Activated CD8-positive, alpha-beta memory T cell treated with anti-CD3 and anti-CD28 coated beads for 1 hour (primary cell): ENCODE measurements around the gene POLR3GL.

Source experiments
- DNase-seq, 2 donors: peaks; one replicate each; pipeline ENCODE4 v3.0.0-alpha.2; 2020; ENCODE audit warnings: low read depth in 1 of 2; ENCODE audit errors: extremely low read depth in 1 of 2

POLR3GL gene

DNA sequence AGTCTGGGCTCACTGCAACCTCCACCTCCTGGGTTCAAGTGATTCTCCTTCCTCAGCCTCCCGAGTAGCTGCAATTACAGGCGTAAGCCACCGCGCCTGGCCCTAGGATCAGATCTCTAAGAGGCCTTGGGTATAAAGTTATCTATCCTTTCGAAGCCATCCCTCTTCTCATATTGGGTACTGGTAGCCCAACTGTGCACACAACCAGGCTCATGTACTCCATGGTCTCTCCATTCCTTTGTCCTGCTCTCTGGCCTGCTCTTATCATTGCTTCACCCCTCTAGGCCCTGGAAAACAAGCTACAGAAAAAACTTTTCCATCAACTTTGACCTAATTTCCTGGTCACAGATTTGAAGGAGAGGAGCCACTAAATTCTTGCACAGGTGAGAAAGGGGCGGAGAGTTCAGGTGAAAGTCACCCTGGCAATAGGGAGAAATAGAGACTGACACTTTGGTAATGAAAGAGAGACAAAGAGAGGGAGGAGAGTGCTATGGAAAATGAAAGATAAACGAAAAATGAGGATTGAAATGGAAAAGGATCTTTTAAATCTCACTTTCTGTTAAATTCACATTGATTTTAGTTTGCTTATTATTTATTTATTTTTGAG is 25.9 kb downstream of the POLR3GL start:
- DNase-seq: no peak

DNA sequence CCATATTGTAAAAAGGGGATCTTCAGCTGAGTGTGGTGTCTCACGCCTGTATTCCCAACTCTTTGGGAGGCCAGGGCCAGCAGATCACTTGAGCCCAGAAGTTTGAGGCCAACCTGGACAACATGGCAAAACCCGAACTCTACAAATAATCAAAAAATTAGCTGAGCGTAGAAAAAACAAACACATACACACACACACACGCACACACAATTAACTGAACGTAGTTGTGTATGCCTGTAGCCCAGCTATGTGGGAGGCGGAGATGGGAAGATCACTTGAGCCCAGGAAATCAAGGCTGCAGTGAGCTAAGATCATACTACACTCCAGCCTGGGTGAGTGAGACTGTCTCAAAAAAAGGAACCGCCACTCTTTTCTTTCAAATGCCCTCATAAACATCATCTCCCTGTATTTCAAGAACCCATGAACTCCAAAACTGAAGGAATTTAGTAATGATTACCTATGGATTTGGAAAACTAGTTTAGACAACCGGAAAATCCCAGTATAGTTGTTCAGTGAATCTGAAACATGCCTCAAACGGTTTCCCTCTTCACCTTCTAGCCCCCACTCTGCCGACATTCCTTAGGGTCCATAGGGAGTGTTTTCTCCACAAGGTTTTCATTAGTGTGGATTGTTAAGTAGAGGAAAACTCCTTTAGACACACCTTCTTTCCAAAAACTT is 27.4 kb downstream of the POLR3GL start:
- DNase-seq: no peak

DNA sequence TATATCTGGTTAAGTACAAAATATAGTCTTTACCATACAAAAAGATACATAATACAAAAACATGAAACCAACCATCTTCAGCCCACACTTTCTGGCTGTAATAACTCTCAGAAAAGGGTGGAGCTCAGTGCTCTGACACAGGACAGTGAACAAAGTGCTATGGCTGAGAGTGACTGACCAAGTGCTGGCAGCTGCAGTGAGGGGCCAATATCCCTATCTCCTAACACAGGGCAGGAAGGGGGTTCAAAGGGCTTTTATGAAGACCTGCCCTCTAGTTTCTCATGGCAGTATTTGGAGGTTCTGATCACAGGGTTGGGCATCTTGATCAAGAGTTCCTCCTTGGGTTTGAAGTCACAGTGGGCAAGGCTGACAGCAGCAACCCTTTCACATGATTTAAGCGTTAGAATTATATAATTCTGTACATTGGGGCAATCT is 28.0 kb downstream of the POLR3GL start:
- DNase-seq: no peak

DNA sequence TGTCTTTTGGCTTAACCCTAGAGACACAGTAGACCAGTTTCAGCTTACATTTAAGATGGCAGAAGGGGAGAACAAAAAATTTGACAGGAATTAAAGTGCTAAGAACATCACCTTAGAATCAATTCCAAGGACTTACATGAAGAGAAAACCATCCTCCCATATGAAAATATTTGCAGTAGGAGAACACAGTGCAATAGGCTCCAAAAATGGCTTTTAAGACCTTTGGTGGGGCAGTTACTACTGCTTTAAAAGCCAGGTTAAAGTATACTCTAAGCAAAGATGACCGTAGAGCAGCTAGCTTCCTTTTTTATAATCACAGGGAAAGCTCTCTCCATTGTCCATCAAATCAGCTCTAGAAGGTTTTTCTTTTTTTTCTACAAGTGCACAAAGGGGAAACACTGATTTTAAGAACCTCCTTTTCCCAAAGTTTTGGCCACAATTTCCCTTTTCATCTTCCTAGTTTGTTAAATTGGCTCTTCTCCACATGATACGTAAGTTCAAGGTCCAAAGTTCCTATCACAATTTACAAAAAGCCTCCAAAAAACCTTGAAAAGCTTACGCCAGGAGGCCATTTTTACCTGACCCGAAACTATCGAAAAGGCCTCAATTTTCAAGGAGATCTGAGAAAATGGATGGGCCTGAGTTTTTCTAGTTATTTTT is 28.6 kb downstream of the POLR3GL start:
- no peak for DNase-seq

DNA sequence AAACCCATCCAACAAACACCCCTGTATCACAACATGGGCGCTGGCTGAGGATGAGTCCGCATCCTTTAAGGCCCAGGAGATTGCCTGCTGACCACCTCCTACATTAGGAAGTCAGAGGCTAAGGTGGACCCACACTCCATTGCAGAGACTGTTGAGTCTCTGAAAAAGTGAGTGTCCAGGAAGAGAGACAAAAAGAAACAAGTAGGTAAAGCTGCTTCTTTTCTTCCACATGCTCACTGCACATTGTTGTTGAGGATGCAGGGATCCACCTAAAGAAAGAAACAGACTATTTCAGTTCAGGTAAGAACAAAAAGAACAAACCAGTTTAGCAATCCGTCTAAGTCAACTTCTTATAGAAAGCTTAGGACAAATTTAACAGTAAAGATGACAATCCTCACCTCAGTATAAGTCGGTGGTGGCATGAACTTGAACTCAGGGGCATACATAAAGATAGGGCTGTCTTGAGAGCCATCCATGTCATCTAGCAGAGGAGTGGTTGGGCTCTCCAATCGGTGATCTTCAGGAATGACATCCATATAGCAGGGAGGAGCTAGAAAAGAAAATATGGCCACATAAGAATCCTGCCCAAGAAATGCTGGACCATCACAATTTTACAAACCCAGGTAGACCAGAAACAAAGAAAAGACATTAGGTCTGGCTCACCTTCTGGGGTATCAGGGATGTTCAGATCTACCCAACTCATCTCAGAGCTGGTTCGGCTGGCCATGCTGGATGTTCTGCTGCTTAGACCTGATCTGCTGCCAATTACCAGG is 29.3 kb downstream of the POLR3GL start:
- no peak for DNase-seq

DNA sequence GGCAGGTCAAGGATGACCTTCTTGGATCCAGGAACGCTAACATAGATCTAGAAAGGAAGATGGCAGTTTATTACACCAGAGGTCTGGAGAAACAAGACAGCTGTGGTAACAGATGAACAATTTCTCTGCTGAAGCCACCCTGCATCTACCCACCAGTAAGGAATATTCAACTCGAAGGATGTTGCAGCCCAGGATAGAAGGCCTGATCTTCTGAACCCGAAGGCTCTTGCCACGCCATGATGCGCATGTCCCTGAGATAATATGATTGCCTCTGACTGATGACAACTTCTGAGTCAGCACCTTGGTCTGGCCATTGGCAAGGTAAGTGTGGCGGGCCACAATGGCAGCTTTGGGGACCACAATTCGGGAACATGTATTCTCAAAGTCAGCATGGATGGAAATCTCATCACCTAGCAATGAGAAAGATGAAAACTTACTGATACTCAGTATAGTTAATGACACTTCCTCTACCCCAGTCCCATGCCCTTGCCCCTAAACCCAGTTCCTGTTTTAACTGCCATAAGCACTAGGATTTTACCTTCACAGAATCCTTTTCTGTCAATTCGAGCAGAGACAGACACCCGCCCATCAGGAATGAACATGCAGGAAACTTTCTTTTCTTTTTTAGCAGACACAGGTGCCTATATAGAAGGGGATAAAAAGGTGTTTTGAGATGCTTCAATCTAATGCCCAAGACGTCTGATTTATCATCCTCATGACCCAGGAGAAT is 30.1 kb downstream of the POLR3GL start:
- no peak for DNase-seq

DNA sequence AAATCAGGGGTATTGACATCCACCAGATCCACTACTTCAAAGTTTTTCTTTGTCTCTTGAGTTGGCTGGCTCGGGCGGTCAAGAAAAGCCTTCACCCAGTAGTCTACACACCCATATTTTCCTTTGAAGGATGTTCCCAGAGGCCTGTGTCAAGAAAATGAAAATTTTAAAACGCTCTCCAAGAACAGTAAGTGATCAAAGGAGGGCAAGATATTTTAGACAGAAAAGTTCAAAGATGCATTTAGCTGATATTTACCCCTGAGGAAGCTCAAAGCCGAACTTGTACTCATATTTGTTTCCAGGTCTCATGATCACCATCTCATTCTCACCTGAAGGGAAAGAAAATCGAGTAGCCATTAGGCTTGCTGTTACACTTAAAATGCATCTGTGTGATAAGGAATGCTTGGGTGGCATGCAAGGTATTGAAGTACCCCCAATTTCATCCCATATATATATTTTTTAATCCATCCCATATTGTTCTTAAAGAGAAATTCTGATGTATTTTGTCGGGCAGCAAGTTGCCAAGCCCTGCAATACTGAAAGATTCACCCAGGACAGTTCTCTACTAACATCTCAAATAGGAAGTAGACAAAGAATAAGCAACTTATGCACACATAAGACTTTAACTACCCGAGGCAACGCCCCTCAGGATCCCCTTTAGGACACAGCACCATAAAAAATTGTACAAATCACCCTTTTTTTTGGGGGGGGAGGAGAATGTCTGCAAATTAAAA is 30.8 kb downstream of the POLR3GL start:
- no peak for DNase-seq

DNA sequence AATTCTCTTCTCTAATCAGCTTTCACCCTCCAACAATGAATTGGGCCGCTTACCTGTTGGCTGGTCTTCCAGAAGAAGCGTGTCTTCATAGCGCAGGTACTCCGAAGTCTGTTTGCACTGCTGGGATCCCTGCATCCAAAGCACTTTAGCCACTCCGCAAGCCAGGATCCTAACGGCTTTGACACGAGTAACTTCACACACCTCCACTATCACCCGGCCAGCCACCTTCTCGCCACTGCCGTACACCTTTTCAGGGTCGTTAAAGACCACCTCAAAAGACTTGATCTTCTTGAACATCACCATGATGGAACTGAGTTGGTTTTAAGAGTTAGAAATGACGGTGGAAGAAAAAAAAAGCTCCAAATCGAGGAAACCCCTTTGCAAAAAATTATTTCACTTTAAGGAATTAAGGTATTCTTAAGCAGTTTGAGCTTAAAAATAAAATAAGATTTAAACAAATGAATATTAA is 31.5 kb downstream of the POLR3GL start:
- DNase-seq: no peak

DNA sequence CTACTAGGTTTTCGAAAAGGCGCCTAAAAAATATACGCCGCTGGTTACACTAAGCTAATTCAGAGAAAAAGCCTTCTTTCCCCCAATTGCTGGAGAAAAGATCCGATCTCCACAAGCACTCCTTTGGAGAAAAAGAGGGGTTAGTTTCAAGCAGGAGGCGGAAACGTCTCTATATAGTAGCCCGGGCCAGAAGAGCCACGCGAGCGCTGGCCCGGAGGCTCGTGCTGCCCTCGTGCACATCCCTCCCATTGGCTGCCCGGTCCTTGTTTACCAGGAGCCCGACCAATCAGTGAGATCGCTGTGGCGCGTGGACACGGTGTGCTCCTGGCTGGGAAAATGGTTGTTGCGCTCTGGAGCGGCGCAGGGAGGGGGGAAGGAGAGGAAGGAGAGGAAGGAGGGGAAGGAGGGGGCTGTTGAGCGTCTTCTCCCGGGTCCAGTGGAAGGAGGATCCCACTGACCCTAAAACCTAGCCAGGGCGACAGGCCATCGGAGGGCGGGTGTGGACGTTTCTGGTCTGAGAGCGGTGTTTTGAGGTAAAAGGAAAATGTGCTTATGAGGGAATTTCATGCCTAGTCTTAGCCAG is 32.0 kb downstream of the POLR3GL start, which contains the start of gene TXNIP:
Gene TXNIP, minus strand, starts transcription at position 147 of the 583 bp plus-strand sequence. CDS start 313 bp downstream, outside the sequence.
- DNase-seq: peak; percentile 82 to 86

DNA sequence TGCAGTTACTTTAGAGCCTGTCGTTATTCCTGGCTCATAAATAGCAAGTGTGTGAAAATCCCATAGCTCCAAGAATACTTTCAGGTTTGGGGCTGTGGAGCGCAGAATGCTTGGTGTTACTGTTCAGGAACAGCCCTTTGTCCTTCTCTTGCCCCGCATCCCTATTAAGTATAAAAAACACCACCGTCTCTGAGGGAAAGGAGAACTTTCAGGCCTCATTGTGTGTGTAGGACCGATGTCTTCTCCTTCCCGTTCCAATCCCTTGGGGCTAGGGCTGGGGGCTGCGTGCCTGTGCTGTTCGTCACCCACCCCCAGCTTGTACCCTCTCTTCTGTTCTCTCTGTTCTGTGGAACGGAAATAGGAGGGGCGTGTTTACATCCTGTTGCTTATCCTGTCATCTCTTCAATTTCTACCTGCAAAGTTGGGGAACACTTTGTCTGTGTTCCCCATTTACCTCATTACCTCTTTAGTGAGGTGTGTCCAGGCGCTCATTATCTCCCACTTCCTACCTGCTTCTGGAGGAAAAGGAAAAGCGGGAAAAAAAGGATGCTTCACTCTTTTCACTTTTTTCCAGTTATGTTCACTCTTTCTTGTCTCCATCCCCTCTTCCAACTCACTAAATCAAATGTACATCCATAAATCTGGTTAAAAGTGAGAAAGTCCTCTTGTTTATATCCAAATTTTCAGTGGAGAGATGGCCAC is 32.7 kb downstream of the POLR3GL start:
- peak in 1 of 2 donors; percentile 17 for DNase-seq

DNA sequence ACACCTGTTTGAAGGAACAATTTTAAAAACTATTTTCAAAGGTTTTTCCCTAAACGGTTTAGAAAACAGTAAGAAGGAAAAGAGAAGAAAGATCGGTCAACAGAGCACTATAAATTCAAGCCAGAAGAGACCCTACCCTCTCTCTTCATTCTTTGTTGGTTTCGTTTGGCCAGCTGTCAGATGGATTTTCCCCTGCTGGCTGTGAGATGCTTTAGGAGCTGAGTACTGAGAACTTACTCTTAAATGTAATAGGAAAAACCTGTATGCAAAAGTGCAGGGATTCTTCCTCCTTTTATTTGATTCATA is 33.2 kb downstream of the POLR3GL start:
- DNase-seq: no peak

DNA sequence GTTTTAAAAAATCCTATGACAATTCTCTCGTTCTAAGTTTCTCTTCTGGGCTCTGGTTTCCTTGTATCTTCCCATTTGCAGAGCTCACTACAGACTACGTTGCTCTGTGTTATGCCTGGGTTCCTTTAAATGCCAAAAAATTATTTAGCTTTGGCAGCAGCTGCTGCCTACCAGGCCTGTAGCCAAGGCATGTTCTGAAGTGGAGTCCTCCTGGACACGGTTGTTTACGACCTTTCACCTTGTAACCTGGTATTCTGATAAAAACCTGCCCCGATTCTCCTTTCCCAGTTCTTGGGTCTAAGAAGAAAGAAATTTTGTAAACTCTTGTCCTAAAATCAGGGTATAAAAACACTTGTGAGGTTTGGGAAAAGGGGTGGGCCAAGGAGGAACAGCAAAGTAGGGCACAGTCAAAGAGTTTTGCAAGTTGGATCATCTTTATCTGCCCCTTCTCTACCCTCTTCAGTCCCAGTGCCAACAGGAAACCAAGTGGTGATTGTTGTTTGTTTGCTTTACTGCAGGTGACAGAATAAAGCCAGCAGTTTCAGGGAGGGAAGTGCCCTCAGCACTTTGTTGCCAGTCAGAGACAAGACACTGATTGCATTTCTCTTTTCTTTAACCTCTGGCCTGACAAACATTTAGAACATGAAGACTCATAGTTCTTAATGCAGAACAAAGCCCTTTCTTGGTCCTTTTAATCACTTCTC is 35.0 kb downstream of the POLR3GL start:
- no peak for DNase-seq

DNA sequence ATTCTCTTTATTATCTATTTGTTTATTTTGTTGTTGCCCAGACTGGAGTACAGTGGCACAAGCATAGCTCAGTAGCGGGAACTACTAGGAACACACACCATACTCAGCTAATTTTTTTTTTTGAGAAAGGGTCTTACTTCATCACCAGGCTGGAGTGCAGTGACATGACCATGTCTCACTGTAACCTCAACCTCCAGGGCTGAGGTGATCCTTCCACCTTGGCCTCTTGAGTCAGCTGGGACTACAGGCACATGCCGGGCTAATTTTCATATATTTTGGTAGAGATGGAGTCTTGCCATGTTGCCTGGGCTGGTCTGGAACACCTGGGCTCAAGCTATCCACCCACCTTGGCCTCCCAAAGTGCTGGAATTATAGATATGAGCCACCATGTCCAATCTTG is 37.2 kb downstream of the POLR3GL start:
- DNase-seq: no peak

DNA sequence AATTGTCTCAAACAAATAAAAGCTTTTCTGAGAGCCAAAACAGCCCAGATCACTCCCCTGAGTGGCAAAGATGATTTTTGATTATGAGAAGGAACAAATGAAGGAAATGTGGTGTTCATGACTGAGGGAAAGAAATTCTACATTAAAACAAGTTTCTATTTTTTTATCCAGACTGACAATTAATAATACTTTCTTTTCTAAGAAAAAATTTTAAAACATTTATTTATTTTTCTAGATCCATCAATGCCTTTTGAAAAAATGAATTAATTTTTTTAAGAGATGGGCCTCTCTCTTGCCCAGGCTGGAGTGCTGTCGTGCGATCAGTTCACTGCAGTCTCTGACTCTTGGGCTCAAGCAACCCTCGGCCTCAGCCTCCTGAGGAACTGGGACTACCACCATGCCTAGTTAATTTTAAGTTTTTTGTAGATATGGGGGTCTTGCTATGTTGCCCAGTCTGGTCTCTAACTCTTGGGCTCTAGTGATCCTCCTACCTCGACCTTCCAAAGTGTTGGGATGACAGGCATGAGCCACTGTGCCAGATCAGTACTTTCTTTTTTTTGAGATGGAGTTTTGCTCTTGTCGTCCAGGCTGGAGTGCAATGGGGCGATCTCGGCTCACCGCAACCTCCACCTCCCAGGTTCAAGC is 43.1 kb downstream of the POLR3GL start:
- no peak for DNase-seq

DNA sequence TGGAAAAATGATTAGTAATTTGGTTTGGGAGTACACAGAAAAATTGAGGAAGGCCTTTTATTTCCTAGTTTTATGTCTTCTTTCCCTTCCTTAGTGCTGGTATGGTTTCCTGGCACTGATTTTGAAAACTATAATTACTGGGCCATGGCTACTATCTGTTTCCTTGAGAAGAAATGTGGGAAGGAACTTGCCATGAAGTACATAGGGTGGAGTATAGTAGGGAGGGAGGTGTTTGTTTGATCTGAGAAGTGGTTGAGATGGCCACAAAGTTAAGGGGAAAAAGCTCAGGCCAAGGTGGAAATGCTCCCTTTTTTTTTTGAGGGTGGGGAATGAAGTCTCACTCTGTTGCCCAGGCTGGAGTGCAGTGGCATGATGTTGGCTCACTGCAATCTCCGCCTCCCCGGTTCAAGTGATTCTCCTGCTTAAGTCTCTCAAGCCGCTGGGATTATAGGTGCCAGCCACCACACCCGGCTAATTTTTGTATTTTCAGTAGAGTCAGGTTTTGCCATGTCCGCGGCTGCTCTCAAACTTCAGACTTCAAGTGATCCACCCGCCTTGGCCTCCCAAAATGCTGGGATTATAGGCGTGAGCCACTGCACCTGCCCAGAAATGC is 45.7 kb downstream of the POLR3GL start:
- DNase-seq: no peak

DNA sequence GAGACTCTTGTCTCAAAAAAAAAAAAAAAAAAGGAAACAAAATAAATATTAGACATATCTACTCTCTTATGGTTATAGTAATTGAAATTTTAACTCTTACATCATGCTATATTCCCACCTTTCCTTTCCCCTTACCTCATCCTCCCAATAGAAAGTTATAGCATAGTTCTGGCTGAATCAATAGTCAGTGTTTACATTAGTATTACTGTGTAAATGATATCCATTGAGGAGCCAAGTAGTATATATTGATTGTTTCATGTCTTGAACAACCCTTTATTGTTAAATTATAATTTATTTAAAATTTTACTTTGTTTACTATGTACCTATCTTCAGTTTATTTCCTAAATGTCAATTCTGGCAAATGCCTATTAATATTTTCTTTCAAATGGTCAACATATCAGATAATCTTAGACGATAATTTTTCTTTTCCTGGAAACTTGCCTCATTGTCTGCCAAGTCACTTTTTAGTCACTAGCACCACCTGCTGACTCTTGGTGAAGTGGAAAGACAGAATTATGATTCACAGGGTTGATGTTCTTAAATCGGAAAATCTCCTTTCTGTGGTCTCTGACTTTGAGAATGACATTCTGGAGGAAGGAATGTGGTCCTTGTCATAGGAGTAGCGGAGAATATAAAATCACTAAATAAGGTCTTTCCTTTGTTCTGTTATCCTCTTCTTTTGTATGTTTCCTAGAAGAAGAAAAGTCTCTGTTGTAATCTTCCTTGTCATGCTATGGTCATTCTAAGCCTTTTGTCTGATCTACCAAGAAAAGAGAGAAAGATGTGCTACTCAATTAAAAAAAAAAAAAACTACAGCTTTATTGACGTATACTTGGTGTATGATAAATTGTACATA is 48.4 kb downstream of the POLR3GL start:
- peak; percentile 16 to 22 for DNase-seq

DNA sequence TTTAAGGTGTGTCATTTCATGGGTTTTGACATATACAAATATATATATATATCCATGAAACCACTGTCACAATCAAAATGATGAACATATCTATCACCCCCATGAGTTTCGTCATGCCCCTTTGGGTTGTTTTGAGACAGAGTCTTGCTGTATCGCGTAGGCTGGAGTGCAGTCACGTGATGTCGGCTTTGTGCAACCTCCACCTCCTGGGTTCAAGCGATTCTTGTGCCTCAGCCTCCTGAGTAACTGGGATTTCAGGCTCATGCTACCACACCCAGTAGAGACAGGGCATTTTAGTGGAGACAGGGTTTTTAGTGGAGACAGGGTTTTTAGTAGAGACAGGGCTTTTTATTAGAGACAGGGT is 49.1 kb downstream of the POLR3GL start:
- DNase-seq: no peak
